ENCODE measurements around the gene PHC2. TPM values are rescaled to one million over a fixed set of nuclear protein-coding genes. Genes with fewer than 3 reads are reported as not detected.

Gene PHC2
- total RNA-seq, 1 donor from 2014 or later = 140 TPM

DNA sequence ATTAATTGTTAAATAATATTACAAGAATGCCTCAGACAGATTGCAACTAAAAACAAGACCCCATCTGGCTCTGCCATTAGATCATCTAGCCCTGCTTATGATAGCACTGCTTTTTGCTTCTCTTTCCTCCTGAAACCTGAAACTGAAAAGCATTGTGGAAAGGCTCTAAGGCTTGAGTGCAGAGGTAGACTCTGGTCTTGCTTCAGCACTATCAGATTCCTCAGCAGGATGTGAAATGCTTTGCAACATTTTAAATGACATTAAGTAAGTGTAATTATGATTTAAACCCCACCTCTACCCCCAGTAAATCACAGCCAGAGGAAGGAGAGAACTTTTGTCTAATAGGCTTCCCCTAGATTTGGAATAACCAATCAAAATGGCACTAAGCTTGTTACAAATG lies 32.9 kb downstream of the PHC2 start:
- H3K4me3 ChIP-seq (ENCODE audit: low read depth, low read length) = no peak overlapping the region
- DNase-seq (ENCODE audit: low read depth) = no peak
- TF ChIP-seq, protein P1, sequence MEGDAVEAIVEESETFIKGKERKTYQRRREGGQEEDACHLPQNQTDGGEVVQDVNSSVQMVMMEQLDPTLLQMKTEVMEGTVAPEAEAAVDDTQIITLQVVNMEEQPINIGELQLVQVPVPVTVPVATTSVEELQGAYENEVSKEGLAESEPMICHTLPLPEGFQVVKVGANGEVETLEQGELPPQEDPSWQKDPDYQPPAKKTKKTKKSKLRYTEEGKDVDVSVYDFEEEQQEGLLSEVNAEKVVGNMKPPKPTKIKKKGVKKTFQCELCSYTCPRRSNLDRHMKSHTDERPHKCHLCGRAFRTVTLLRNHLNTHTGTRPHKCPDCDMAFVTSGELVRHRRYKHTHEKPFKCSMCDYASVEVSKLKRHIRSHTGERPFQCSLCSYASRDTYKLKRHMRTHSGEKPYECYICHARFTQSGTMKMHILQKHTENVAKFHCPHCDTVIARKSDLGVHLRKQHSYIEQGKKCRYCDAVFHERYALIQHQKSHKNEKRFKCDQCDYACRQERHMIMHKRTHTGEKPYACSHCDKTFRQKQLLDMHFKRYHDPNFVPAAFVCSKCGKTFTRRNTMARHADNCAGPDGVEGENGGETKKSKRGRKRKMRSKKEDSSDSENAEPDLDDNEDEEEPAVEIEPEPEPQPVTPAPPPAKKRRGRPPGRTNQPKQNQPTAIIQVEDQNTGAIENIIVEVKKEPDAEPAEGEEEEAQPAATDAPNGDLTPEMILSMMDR (conservative IDR thresholded peaks at IDR 0.05; ENCODE audit: low read depth, low read length) = no peak

DNA sequence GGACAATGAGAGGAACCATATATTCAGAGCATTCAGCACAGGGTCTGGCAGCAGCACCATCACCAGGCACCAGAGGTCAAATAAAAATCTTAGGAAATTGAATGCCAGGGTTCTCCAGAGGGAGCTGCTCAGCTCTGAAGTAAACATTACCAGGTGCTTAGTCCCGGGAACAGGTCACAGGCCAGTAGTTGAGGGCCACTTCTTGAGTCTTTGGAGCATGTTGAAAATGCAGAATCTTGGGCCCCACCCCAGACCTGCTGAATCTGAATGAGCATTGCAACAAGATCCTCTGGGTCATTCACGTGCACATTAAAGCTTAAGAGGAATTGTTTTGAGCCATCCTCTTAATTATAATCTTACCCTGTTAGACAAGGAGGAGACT lies 33.8 kb downstream of the PHC2 start:
- no peak for DNase-seq (ENCODE audit: low read depth)
- no peak overlapping the region for H3K4me3 ChIP-seq (ENCODE audit: low read depth, low read length)
- TF ChIP-seq, protein P1 (conservative IDR thresholded peaks at IDR 0.05; ENCODE audit: low read depth, low read length) = no peak

DNA sequence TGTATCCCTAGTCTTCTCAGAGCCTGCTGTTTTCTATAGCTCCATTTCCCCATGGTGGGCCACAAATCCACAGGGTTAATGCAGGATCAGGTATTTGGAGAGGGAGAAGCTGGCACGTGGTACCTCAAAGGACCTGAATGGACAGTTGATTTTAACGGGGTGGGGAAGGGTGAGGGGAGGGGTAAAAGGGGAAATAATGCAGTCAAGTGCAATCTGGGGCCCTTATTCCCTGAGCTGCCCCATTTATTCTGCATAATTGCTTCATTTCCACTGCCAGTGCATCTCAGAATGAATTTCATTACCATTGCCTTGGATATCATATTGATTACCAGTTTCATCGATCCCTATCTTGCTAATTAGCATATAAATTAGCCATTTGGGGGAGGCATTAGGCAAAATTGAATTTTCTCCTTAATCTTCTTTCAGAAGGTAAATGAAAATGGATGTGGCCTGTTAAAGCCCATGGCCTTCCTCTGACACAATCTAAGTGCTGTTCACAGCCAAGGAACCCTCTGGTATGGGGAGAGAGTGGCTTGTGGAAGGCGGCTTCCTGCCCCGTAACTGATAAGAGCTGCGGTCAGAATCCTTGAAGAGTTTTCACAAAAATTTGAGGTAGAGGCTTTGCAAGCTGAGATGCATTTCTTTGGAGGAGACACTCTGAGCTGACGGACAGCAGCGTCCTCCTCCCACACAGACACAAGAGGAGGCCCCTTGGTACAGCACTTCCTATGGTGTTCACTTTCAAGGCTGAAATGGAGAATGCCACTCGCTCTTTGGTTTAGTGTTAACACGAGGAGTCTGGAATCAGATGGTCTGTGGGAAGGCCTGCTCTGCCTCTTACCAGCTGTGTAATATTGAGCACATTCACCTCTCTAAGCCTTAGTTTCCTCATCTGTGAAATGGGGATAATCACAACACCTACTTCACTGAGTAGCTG lies 34.4 kb downstream of the PHC2 start:
- DNase-seq (ENCODE audit: low read depth) = no peak
- TF ChIP-seq, protein P1 (conservative IDR thresholded peaks at IDR 0.05; ENCODE audit: low read depth, low read length) = no peak
- H3K4me3 ChIP-seq (ENCODE audit: low read depth, low read length) = no peak overlapping the region

DNA sequence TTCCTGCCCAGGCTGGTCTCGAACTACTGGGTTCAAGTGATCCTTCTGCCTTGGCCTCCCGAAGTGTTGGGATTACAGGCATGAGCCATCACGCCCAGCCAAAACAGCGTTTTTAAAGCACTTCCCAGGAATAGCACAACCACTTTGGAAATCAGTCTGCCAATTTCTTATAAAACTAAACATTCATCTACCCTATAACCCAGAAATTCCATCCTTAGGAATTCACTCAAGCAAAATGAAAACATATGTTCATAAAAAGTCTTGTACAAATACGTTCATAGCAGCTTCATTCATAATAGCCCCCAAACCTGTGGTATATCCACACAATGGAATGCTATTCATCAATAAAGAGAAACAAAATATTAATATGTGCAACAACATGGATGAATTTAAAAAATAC lies 36.1 kb downstream of the PHC2 start:
- DNase-seq (ENCODE audit: low read depth) = no peak
- TF ChIP-seq, protein P1 (conservative IDR thresholded peaks at IDR 0.05; ENCODE audit: low read depth, low read length) = no peak
- H3K4me3 ChIP-seq (ENCODE audit: low read depth, low read length) = no peak overlapping the region

DNA sequence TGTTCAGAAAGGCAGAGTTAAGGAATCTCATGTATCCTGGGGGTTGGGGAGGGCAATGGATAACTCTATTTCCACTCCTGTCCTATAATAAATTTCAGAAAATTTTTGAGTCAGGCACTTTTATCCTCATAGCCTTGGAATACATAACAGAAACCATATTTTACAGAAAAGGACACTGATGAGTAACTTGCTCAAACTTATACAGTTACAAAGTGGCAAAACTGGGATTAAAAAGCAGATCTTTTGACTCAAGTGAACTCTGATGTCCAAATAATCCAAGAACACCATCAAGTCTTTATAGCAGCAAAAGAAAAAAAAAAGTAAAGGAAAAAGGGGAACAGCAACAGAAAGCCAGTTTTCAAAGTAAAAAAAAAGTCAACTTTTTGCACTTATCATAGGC lies 36.9 kb downstream of the PHC2 start:
- H3K4me3 ChIP-seq (ENCODE audit: low read depth, low read length) = no peak overlapping the region
- TF ChIP-seq, protein P1 (conservative IDR thresholded peaks at IDR 0.05; ENCODE audit: low read depth, low read length) = no peak
- DNase-seq (ENCODE audit: low read depth) = no peak

DNA sequence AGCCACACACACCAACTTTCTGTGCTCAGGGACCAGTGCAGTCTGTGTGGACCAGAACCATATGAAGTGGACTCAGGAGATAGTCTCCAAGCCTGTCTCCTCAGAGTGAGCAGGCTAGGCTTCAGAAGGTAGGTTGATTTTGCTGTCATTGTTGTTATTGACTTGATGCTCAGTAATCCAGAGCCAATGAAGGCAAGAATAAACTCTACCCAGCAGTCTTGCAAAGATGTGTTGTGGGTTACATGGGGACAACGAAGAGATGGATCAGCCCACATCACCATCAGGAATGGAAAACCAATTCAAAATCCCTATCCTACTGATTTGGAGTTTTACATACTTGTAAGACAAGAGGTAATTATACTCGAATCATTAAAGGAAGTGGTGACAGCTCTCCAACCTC lies 37.4 kb downstream of the PHC2 start:
- TF ChIP-seq, protein P1 (conservative IDR thresholded peaks at IDR 0.05; ENCODE audit: low read depth, low read length) = no peak
- no peak for DNase-seq (ENCODE audit: low read depth)
- no peak overlapping the region for H3K4me3 ChIP-seq (ENCODE audit: low read depth, low read length)

DNA sequence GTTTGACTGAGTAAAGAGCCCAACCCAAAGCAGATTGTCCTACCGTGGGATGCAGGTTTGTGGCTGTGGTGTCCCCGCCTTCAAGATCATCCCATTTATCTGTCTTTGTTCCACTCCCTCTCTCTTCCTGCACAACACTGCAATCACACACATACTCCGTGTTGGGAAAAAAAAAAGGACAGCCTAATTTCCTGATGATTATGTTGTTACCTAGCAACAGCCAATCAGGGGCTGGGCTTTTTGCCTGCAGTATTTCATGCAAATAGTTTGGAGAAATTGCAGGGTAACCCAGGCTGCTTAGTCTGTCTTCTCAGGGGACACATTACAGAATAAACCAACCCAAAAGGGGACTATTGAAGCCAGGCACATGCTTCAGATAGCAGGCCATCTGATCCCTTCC lies 38.3 kb downstream of the PHC2 start:
- H3K4me3 ChIP-seq (ENCODE audit: low read depth, low read length) = no peak overlapping the region
- TF ChIP-seq, protein P1 (conservative IDR thresholded peaks at IDR 0.05; ENCODE audit: low read depth, low read length) = no peak
- no peak for DNase-seq (ENCODE audit: low read depth)

Measured in epithelial cell of proximal tubule (primary cell).